ENCODE data around the gene OR10T2.
"Not testable (repeated sequence)": the region's sequence is repeated elsewhere in the genome, so short reads cannot be mapped to it uniquely, and the experiment has no call there.

DNA sequence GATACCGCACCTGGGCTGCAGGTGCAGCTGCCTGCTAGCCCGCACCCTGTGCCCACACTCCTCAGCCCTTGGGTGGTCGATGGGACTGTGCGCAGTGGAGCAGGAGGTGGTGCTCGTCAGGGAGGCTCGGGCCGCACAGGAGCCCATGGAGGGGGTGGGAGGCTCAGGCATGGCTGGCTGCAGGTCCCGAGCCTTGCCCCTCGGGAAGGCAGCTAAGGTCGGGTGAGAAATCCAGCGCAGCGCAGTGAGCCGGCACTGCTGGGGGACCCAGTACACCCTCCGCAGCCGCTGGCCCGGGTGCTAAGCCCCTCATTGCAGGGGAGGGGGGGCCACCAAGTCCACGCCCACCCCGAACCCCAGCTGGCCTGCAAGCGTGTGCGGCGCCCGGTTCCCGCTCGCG is 25.2 kb downstream of the OR10T2 start:
- TF ChIP-seq, protein P1, sequence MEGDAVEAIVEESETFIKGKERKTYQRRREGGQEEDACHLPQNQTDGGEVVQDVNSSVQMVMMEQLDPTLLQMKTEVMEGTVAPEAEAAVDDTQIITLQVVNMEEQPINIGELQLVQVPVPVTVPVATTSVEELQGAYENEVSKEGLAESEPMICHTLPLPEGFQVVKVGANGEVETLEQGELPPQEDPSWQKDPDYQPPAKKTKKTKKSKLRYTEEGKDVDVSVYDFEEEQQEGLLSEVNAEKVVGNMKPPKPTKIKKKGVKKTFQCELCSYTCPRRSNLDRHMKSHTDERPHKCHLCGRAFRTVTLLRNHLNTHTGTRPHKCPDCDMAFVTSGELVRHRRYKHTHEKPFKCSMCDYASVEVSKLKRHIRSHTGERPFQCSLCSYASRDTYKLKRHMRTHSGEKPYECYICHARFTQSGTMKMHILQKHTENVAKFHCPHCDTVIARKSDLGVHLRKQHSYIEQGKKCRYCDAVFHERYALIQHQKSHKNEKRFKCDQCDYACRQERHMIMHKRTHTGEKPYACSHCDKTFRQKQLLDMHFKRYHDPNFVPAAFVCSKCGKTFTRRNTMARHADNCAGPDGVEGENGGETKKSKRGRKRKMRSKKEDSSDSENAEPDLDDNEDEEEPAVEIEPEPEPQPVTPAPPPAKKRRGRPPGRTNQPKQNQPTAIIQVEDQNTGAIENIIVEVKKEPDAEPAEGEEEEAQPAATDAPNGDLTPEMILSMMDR (IDR thresholded peaks at IDR 0.05; ENCODE audit: insufficient read depth, low read length, poor library complexity, severe bottlenecking), result not testable (repeated sequence)
- not testable (repeated sequence) for TF ChIP-seq EZH2phosphoT487 (conservative IDR thresholded peaks at IDR 0.05; ENCODE audit: low read length)
